Myocyte (in vitro differentiated cells): ENCODE data around the gene IRAG1. TPM values are rescaled to one million over a fixed set of nuclear protein-coding genes. Genes with fewer than 3 reads are reported as not detected.
"Not testable (repeated sequence)": the region's sequence is repeated elsewhere in the genome, so short reads cannot be mapped to it uniquely, and the experiment has no call there.

ENCODE experiments used
- DNase-seq: peaks from one replicate; pipeline ENCODE4 v3.0.0-alpha.2; 2012; ENCODE audit warnings: low read depth
- total RNA-seq: library from RNA; depleted of rRNA; stranded (reverse); fragments of >200 nt; gene quantifications from 2 replicates; pipeline ENCODE4 v1.2.3, GENCODE V29; 2014

The IRAG1 gene
- total RNA-seq, 1 donor from 2014 or later: 0.56 TPM

GRCh38 chr11:10709299-10710086 lies 15.9 kb upstream of the IRAG1 start:
- DNase-seq: no peak

GRCh38 chr11:10708131-10708530 lies 14.6 kb upstream of the IRAG1 start:
- DNase-seq: no peak

GRCh38 chr11:10701982-10702381 lies 8.4 kb upstream of the IRAG1 start:
- DNase-seq: peak; percentile 23

GRCh38 chr11:10699072-10699471 lies 5.5 kb upstream of the IRAG1 start:
- no peak for DNase-seq

- DNase-seq: no peak
Observed at GRCh38 chr11:10697323-10697620, 3.7 kb upstream of the IRAG1 start.

- DNase-seq: no peak
Observed at GRCh38 chr11:10696468-10697322, 3.1 kb upstream of the IRAG1 start.

DNA sequence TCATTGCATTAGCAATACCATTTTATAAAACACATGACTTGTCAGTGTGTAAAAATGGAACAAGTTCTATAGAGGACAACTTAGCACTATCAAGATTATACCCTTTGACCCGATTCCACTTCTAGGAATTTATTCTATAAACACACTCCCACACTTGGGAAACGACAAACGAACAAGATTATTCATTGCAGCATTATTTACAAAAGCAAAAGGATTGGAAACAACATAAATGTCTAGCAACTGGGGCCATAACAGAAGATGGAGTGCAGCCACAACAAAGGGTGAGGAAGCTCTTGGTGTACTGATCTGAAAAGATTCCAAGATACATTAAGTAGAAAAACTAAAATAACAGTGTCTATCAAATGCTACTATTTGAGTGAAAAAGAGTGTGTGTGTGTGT lies 2.3 kb upstream of the IRAG1 start:
- no peak for DNase-seq

DNA sequence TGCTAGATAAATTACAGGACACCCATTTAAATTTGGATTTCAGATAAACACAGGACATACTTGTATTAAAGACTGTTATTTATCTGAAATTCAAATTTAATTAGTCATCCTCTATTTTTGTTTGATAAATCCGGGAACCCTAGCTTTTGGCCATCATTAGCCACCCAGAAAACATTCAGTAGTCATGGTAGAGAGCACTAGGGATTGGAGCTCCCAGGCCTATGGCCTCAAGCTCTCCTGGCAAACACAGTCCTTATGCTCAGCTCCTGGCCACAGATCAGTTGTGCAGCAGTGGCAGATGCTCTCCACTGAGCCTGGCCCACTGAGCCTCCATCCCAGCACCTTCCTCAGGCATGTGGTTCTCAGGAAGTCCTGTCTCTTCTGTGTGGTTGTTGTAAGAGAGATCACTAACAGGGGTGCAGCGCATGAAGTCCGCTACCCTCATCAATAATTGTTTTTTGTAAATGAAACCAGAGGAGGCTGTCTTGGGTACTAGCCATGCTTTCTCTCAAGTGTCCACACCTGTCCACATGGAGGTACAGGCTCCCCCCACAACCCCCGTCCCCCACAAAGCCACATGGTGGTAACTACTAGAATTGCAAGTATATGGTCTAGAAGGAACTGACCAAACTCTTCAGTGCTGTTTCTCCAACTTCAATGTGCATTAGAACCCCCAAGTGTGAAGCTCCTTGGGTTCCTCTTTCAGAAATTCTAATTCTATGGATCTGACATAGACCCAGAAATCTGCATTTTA lies 1.1 kb upstream of the IRAG1 start:
- no peak for DNase-seq

DNA sequence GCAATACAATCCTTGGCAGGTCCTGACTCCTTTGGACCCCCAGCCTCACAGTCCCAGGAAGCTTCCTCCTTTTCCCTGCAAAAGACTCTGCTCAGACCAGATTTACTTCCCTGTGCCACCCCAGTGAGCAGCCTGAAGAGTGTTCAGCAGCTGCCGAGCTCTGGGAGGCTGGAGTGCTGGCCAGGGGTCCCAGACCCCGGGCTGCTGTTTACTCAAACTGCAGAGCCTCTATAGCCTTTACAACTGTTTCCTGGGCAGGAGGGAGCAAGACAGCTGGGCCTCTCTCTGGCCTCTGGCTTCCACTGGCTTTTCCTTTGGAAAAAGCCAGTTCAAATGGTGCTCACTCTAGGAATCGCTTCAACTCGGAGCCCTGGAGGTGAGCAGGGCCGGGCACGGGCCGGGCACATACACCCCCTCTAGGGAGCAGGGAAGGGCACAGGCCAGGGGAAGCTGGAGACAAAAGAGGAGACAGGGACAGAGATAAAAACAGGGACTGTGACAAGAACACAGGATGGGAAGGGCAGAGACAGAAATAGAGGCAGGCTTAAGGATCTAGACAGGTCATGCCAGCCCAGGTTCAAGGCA lies 932 bp downstream of the IRAG1 start:
- DNase-seq: no peak

DNA sequence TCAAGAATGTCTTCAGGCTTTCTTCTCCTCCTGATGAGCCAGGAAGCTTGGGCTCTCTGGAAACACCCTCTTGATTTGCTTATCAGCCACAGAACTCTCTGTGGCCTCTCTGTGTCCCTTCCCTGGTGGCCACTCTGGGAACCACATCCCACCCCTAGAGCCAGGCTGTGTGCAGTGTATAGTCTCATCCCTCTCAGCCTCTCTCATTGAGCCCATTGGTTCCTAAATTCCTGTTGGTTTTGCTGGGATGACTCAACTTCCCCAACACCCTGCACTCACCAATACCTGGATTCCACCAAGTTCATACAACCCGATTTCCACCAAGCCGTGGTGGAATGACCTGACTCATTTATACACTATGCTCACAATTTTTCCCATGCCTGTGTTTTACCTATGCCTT lies 5.2 kb downstream of the IRAG1 start:
- DNase-seq: no peak

- DNase-seq: no peak
Observed at GRCh38 chr11:10686311-10686710, 7.2 kb downstream of the IRAG1 start.

DNA sequence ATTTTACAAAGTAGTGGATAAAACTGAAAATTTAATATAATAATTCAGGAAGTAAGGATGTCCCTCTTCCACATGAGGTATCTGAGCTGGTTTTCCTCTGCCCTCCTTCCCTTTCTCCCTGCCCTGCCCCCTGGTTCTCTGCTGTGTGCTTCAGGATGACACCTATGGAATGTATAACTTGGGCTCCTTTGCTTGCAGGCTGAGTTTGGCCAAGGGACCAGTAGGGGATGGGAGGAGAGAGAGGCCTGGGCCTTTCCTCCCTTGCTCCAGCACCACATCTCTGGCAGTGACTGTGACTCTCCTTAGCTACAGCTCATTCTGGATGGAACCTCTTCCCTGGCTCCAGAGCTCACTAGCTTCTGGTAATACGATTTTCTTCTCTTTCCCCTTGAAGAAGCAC lies 10.1 kb downstream of the IRAG1 start:
- DNase-seq: no peak

DNA sequence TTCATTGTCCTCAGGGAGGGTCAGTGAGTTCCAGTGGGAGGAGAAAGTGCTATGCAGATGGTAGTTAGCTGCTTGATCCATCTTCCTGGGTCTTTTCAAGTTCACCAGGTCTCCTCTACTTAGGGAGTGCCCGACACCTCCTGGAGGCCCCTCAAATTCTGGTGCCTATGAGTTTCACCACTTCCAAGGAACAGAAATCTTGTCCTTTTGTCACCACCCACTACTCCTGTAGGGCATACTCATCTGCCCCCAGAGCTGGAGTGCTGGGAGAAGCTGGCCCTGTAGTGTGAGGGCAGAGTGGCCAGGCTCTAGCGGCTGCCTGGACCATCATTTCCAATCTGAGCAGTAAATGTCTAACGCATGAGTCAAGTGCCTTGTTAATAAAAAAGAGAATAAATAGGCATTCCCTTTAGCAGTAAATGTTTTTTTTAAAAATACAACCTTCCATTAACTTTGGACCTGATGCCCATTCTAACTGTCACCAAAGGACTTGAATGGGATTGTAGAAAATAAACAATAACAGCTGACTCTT lies 12.5 kb downstream of the IRAG1 start:
- DNase-seq: no peak

DNA sequence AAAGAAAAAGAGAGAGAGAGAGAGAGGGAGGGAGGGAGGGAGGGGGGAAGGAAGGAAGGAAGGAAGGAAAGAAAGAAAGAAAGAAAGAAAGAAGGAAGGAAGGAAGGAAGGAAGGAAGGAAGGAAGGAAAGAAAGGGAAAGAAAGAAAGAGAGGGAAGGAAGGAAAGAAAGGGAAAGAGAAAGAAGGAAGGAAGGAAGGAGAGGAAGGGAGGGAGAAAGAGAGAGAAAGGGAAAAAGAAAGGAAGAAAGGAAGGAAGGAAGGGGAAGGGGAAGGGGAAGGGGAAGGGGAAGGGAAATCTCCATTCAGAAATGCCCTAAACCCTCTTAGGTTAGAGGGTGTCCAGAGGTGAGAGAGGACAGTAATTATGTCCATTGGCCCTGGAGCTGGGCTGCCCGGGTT lies 13.3 kb downstream of the IRAG1 start:
- not testable (repeated sequence) for DNase-seq

GRCh38 chr11:10679644-10680043 lies 13.9 kb downstream of the IRAG1 start:
- DNase-seq: no peak

GRCh38 chr11:10678101-10678500 lies 15.5 kb downstream of the IRAG1 start:
- no peak for DNase-seq

- no peak for DNase-seq
Observed at GRCh38 chr11:10676919-10677318, 16.6 kb downstream of the IRAG1 start.

DNA sequence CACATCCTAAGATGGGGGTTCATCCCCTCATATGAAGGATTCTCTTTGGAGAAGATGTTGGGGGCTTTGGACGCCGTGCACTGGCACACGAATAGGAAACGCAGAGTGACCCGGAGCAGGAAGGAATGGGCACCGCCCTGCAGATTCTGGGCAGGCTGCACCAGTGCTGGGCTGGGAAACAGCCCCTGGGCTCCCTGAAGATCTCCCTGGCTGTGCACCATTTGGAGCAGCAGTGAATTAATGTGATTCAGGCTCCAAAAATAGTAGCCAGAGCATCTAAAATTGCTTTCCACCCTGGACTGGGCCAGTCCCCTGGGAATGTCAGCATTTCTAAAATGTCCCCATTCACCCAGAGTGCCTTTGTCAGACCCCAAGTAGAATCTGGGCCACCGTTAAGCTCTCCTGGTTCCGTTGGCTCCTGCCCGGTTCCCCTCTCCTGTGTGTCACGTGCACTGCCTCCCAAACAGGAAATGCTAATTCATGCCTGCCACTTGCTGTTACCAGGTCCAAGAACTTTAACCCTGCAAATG lies 18.6 kb downstream of the IRAG1 start:
- DNase-seq: peak; percentile 78

DNA sequence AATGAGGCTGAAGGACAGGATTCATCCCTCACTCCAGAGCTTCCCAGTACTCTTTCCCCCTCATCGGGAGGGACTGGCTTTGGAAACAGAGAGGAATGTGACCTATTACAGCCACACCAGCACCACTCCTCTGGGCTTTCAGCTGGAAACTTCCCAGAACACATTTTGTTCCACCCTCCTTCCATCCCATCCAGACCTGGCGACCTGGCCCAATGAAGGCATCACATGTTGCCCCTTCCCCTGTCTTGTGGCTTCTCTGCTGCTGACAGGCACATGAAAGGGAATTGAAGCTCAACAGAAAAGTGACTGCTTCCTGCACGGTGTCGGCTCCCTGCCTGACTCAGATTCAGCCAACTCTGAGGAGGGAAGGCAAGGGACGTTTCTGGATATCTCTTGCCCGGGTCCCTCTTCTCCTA lies 19.1 kb downstream of the IRAG1 start:
- no peak for DNase-seq

DNA sequence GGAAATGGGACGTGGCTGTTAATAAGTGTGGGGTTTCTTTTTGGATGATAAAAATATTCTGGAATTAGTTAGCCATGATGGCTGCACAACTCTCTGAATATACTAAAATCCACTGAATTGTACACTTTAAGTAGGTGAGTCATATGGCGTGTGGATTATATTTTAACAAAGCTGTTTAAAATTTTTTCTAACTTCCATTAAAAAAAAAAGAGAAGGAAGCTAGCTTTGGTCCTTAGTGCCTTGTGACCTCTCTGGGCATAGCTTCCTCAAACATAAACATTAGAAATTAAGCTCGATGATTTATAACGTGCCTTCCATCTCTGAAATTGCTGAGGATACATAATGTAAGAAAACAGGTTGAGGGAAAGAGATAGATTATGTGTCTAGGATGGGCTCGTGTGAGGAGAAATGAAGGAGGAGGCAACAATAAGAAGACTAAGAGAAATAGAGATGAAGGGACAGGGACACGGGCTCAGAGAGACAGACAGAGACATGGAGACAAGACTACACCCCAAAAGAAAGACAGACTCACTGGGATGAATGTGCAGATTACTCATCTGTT lies 20.0 kb downstream of the IRAG1 start:
- DNase-seq: no peak

- DNase-seq: no peak
Observed at GRCh38 chr11:10670099-10670498, 23.5 kb downstream of the IRAG1 start.
